ENCODE results near the gene IL5. TPM values are rescaled to one million over a fixed set of nuclear protein-coding genes. Genes with fewer than 3 reads are reported as not detected.
"Not testable (repeated sequence)": the region's sequence is repeated elsewhere in the genome, so short reads cannot be mapped to it uniquely, and the experiment has no call there.

Gene IL5
- total and polyA plus RNA-seq, 11 donors = not detected

GRCh38 chr5:132556763-132557477 is 13.6 kb upstream of the IL5 start, which contains the start of gene RAD50:
RAD50 (plus strand) TSS chr5:132556977; CDS start chr5:132557325, 348 bp downstream.
- TF ChIP-seq CTCF (IDR thresholded peaks at IDR 0.05) (no peak), POLR2A (IDR thresholded peaks at IDR 0.05) (peak in 1 of 2 donors; percentile 73)
- Histone ChIP-seq H3K4me1 (peaks cover 0 to 26% (median 12%) of the 10 kb centered on the region in 12 donors), H3K27ac (peak within 1 kb of the TSS; percentile 35 to 91 (median 86)), H3K4me3 (peak within 1 kb of the TSS; percentile 54 to 93 (median 70)), H3K9me3 (no peaks in the 10 kb centered on the region), H3K27me3 (no peaks in the 10 kb centered on the region), H3K36me3 (peaks cover 0 to 27% (median 17%) of the 10 kb centered on the region in 9 donors)
- ATAC-seq = peak; percentile 97 to 99 (median 98)
- WGBS, 4 donors = 0 to 1% (median 0%) methylated on average over 34 to 53 of the region's 53 CpGs
- intact Hi-C loops (cut with DNase I) = loop anchor here in 1 of 10 donors (5.0 kb wide), 1 partner anchor 60 kb away; no protein-coding TSS in a partner anchor
- peak; percentile 89 to 97 (median 95) for DNase-seq

DNA sequence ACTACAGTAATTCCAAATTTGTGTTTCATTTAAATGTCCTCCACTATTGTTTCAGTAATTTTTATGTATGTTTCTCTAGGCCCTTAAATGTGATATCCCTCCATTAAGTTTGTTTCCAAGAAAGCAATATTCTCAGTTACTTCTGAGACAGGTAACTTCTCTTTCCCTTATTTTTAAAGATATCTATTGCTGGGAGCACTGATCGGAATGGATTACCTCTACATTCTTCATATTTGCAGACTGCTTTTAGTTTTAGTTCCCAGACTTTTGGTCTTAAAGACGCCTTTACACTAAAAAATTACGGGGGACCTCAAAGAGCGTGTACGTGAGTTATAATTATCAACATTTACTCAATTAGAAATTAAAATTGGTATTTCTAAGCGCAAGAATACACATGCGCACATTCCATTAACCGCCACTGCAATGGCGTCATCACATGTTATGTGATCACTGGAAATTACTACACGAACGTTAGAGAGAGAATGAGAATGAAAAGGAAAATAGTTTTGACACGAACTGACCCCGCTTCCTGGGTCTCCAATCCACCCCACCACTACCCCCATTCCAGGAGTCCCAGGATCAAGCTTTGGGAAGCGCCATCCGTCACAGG is 12.9 kb upstream of the IL5 start:
- WGBS, 4 donors = 57 to 64% (median 58%) methylated on average over 15 of the region's 15 CpGs

GRCh38 chr5:132549576-132549975 is 6.3 kb upstream of the IL5 start:
- TF ChIP-seq CTCF (IDR thresholded peaks at IDR 0.05) (no peak), POLR2A (IDR thresholded peaks at IDR 0.05) (no peak)
- ATAC-seq (no peak), DNase-seq (no peak)
- no peaks in the 10 kb centered on the region for H3K27me3 ChIP-seq
- H3K27ac ChIP-seq = no peak overlapping the region
- no peaks in the 10 kb centered on the region for H3K4me1 ChIP-seq
- no peaks in the 10 kb centered on the region for H3K36me3 ChIP-seq
- no peak overlapping the region for H3K4me3 ChIP-seq
- intact Hi-C loops (cut with DNase I) = no loop called here
- H3K9me3 ChIP-seq = no peaks in the 10 kb centered on the region
- WGBS, 4 donors = 79 to 88% (median 83%) methylated on average over 2 of the region's 2 CpGs

More for the DNA sequence above, 12.9 kb upstream of the IL5 start:
- intact Hi-C loops (cut with DNase I) = loop anchor here in 1 of 10 donors (5.0 kb wide), 1 partner anchor 59 kb away; no protein-coding TSS in a partner anchor
- no peak for ATAC-seq
- no peaks in the 10 kb centered on the region for H3K27me3 ChIP-seq
- H3K4me3 ChIP-seq = peak overlapping the region; percentile 54 to 93 (median 70)
- DNase-seq = no peak
- no peaks in the 10 kb centered on the region for H3K9me3 ChIP-seq
- H3K4me1 ChIP-seq = peaks cover 0 to 26% (median 12%) of the 10 kb centered on the region in 12 donors
- H3K36me3 ChIP-seq = peaks cover 0 to 20% (median 14%) of the 10 kb centered on the region in 9 donors
- peak overlapping the region; percentile 35 to 91 (median 86) for H3K27ac ChIP-seq
- TF ChIP-seq CTCF (IDR thresholded peaks at IDR 0.05) (no peak), POLR2A (IDR thresholded peaks at IDR 0.05) (no peak)

GRCh38 chr5:132548834-132549233 is 5.5 kb upstream of the IL5 start:
- intact Hi-C loops (cut with DNase I); H3K27me3 ChIP-seq: not testable (repeated sequence)
- WGBS, 4 donors = 91 to 96% (median 93%) methylated on average over 5 to 7 of the region's 7 CpGs

More at GRCh38 chr5:132548834-132549233, 5.5 kb upstream of the IL5 start:
- H3K4me3 ChIP-seq, H3K9me3 ChIP-seq, DNase-seq, H3K27ac ChIP-seq, H3K36me3 ChIP-seq, H3K4me1 ChIP-seq, ATAC-seq: not testable (repeated sequence)
